Lower lobe of right lung (tissue), 2 donors: Measurements from ENCODE around the gene EID2. TPM values are rescaled to one million over a fixed set of nuclear protein-coding genes. Genes with fewer than 3 reads are reported as not detected.
A peak's percentile ranks its signal among the peaks of the same experiment; 100 is the strongest.

Source experiments
- ATAC-seq, 2 donors: fragments of 200-7000 bp; cut with Tn5 transposase; one replicate each; pipeline ENCODE4 v1.9.1; 2020 to 2022; ENCODE audit warnings: mild to moderate bottlenecking in 2 of 2, moderate library complexity in 2 of 2
- DNase-seq: peaks from one replicate; pipeline ENCODE4 v3.0.0-alpha.2; 2020
- H3K27ac ChIP-seq: fragments of 200-600 bp; one replicate; pipeline ENCODE4 v1.8.0; 2022
- H3K27me3 ChIP-seq: fragments of 200-600 bp; one replicate; pipeline ENCODE4 v1.8.0; 2022; ENCODE audit warnings: low read depth
- H3K36me3 ChIP-seq: fragments of 200-600 bp; one replicate; pipeline ENCODE4 v1.8.0; 2022; ENCODE audit warnings: mild to moderate bottlenecking
- H3K4me1 ChIP-seq: fragments of 200-600 bp; one replicate; pipeline ENCODE4 v1.8.0; 2022
- H3K4me3 ChIP-seq: fragments of 200-600 bp; one replicate; pipeline ENCODE4 v1.8.0; 2022; ENCODE audit warnings: mild to moderate bottlenecking
- H3K9me3 ChIP-seq: fragments of 200-600 bp; one replicate; pipeline ENCODE4 v1.8.0; 2022
- intact Hi-C: fragments of 100-400 bp; cut with DNase I; formaldehyde crosslinking; loops from one replicate; pipeline ENCODE4 v1.11.0; 2022
- total RNA-seq: library from RNA; stranded (reverse); fragmentation: NEBNext Ultra II Directional; extraction: Animal tissue kit (Norgen Biotek cat#: 25700); gene quantifications from one replicate; pipeline ENCODE4 v1.2.1, GENCODE V29; 2021
- TF ChIP-seq, protein P1 (sequence below): fragments of 200-600 bp; IDR thresholded peaks from one replicate; pipeline ENCODE4 v1.8.0; 2022; ENCODE audit warnings: antibody characterized with exemption, mild to moderate bottlenecking
- donor health status: DM: no; HTN: yes; CAD: no; lungs with severe emphysema.

The EID2 gene
- total RNA-seq, 1 donor from 2014 or later = 12.8 TPM

DNA sequence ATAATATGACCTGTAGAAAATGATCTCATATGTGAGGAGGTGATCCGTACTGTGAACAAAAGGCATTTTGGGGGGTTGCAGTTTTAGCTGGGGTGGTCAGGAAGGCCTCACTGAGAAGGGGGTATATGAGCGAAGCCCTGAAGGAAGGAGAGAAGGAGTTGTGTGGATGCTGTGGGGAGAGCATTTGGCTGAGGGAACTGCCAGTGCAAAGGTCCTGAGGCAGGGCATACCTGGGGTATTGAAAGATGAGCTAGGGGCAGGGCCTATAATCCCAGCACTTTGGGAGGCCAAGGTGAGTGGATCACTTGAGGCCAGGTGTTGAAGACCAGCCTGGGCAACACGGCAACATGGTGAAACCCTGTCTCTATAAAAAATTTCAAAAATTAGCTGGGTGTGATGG lies 22.5 kb downstream of the EID2 start:
- ATAC-seq = no peak
- intact Hi-C loops = no loop called here

DNA sequence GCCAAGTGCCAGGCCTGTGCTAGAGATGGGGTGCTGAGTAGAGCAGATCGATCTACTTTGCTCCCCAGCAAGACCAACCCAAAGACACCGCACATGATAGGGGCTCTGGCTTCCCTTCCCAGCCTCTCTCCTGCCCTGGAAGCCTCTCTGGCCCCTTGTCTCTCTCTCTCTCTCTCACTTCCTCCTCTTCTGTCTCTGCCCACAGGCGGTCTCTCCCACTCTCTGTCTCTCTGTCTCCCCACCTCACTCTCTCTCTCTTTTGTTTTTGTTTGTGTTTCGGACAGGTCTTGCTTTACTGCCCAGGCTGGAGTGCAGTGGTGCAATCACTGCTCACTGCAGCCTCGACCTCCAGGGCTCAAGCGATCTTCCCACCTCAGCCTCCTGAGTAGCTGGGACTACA lies 23.7 kb downstream of the EID2 start:
- peaks cover 16% of the 10 kb centered on the region for H3K4me1 ChIP-seq
- no peak overlapping the region for H3K4me3 ChIP-seq
- TF ChIP-seq, protein P1, sequence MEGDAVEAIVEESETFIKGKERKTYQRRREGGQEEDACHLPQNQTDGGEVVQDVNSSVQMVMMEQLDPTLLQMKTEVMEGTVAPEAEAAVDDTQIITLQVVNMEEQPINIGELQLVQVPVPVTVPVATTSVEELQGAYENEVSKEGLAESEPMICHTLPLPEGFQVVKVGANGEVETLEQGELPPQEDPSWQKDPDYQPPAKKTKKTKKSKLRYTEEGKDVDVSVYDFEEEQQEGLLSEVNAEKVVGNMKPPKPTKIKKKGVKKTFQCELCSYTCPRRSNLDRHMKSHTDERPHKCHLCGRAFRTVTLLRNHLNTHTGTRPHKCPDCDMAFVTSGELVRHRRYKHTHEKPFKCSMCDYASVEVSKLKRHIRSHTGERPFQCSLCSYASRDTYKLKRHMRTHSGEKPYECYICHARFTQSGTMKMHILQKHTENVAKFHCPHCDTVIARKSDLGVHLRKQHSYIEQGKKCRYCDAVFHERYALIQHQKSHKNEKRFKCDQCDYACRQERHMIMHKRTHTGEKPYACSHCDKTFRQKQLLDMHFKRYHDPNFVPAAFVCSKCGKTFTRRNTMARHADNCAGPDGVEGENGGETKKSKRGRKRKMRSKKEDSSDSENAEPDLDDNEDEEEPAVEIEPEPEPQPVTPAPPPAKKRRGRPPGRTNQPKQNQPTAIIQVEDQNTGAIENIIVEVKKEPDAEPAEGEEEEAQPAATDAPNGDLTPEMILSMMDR = no peak
- no peaks in the 10 kb centered on the region for H3K36me3 ChIP-seq
- DNase-seq (no peak), ATAC-seq (peak in 1 of 2 donors; percentile 19)
- no peaks in the 10 kb centered on the region for H3K9me3 ChIP-seq
- intact Hi-C loops = no loop called here
- H3K27ac ChIP-seq = no peak overlapping the region
- peaks cover 68% of the 10 kb centered on the region for H3K27me3 ChIP-seq

More for the DNA sequence above, 22.5 kb downstream of the EID2 start:
- Histone ChIP-seq H3K27ac (no peak overlapping the region), H3K4me3 (no peak overlapping the region), H3K4me1 (peaks cover 16% of the 10 kb centered on the region), H3K36me3 (no peaks in the 10 kb centered on the region), H3K27me3 (peaks cover 57% of the 10 kb centered on the region), H3K9me3 (no peaks in the 10 kb centered on the region)
- no peak for DNase-seq
- TF ChIP-seq, protein P1 = no peak

DNA sequence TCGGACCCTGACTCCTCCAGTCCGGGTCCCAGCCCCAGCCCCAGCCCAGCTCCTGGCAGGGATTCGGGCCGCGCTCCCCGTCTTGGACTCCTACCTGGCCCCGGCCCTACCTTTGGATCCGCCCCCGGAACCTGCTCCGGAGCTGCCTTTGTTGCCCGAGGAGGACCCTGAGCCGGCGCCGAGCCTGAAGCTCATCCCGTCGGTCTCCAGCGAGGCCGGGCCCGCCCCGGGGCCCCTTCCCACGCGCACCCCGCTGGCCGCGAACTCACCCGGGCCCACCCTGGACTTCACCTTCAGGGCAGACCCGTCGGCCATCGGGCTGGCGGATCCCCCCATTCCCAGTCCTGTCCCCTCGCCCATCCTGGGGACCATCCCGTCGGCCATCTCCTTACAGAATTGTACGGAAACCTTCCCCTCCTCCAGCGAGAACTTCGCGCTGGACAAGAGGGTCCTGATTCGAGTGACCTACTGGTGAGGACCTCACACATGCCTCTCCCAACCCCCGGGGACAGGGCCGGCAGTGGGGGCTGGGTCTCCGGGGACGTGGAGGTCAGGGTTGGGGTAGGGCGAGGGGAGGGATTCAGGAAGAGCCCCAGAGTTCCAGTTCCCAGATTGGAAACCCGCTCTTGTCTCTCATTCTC lies 24.3 kb downstream of the EID2 start:
- TF ChIP-seq, protein P1 = no peak
- H3K27ac ChIP-seq = no peak overlapping the region
- no peaks in the 10 kb centered on the region for H3K9me3 ChIP-seq
- H3K27me3 ChIP-seq = peaks cover 73% of the 10 kb centered on the region
- intact Hi-C loops = no loop called here
- ATAC-seq (peak; percentile 31 to 41), DNase-seq (no peak)
- H3K36me3 ChIP-seq = no peaks in the 10 kb centered on the region
- H3K4me1 ChIP-seq = peaks cover 16% of the 10 kb centered on the region
- peak overlapping the region; percentile 39 for H3K4me3 ChIP-seq

DNA sequence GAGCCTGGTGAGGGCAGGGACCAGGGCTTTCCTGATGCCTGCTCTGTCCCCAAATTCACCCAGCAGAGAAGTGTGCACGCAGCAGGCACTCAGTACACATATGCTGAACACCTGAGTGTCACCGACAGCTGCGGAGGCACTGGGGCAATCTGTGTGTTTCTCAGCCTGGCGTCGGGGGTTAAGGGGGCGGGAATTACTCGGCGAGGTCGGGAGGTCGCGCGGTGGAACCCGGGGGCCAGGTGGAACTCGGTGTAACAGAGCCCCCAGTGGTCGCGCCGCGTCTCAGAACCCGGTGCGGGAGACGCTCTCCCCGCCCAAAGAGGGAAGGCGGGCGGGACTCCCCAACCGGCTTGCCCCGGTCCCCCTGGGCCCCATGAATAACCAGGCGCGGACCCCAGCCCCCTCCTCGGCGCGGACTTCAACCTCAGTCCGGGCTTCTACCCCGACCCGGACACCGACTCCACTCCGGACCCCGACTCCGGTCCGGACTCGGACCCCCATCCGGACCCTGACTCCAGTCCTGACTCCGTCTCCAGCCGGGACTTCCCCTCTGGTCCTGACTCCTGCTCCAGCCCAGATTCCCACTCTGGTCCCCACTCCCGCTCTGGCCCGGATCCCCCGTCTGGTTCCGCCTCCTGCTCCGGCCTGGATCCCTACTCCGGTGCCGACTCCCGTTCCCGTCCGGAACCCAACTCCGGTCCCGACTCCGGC lies 25.0 kb downstream of the EID2 start, which contains the start of gene SELENOV:
SELENOV (plus strand) TSS at position 300 of the 711 bp plus-strand sequence; CDS start at position 374, 74 bp downstream.
- TF ChIP-seq, protein P1 = no peak
- DNase-seq = no peak
- H3K27me3 ChIP-seq = peaks cover 76% of the 10 kb centered on the region
- no peak within 1 kb of the TSS for H3K27ac ChIP-seq
- peak within 1 kb of the TSS; percentile 39 for H3K4me3 ChIP-seq
- H3K9me3 ChIP-seq = no peaks in the 10 kb centered on the region
- intact Hi-C loops = no loop called here
- no peaks in the 10 kb centered on the region for H3K36me3 ChIP-seq
- peak; percentile 16 to 40 for ATAC-seq
- H3K4me1 ChIP-seq = peaks cover 16% of the 10 kb centered on the region

DNA sequence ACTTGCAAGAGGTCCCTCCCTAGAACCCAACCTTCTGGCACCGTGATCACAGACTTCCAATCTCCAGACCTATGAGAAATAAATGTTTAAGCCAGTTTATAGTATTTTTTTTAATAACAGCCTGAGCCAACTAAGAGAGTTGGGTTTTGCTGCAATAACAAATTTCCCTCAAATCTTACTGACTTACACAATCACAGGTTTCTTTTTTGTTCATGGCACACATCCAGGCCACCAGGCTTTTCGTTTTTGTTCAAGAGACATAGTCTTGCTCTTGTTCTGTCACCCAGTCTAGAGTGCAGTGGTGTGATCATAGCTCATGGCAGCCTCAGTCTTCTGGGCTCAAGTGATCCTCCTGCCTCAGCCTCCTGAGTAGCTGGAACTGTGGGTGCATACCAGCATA lies 27.0 kb downstream of the EID2 start:
- TF ChIP-seq, protein P1 = no peak
- no peak overlapping the region for H3K27ac ChIP-seq
- ATAC-seq (no peak), DNase-seq (no peak)
- H3K4me1 ChIP-seq = peaks cover 16% of the 10 kb centered on the region
- peaks cover 91% of the 10 kb centered on the region for H3K27me3 ChIP-seq
- H3K9me3 ChIP-seq = no peaks in the 10 kb centered on the region
- intact Hi-C loops = no loop called here
- no peaks in the 10 kb centered on the region for H3K36me3 ChIP-seq
- no peak overlapping the region for H3K4me3 ChIP-seq
